GM18505 (cell line): ENCODE measurements around the gene TMEM131L.
"Not testable (repeated sequence)": the region's sequence is repeated elsewhere in the genome, so short reads cannot be mapped to it uniquely, and the experiment has no call there.

Experiments used
- ATAC-seq: cut with Tn5 transposase; IDR thresholded peaks from one replicate; pipeline ENCODE4 v1.9.1; 2021; ENCODE audit not compliant: unreplicated experiment
- POLR2A ChIP-seq: IDR thresholded peaks from 4 replicates; pipeline ENCODE4 v1.6.1; 2011; ENCODE audit warnings: borderline replicate concordance; ENCODE audit not compliant: insufficient read depth, insufficient read length; ENCODE audit errors: extremely low read depth

Gene TMEM131L

DNA sequence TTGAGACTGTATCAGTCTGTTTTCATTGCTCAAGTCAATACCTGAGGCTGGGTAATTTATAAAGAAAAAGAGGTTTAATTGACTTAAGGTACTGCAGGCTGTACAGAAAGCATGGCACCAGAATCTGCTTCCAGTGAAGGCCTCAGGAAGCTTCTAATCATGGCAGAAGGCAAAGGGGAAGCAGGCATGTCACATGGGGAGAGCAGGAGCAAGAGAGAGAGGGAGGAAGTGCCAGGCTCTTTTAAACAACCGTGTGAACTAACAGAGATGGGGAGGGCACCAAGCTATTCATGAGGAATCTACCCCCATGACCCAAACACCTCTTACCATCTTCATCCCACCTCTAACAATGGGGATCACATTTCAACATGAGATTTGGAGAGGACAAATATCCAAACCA, 7.2 kb upstream of the TMEM131L start:
- no peak for TF ChIP-seq POLR2A
- ATAC-seq = no peak

DNA sequence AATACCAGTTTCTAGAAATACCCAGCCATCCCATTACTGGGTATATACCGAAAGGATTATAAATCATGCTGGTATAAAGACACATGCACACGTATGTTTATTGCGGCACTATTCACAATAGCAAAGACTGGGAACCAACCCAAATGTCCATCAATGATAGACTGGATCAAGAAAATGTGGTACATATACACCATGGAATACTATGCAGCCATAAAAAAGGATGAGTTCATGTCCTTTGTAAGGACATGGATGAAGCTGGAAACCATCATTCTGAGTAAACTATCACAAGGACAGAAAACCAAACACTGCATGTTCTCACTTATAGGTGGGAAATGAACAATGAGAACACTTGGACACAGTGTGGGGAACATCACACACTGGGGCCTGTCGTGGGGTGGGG, 4.6 kb upstream of the TMEM131L start:
- ATAC-seq = not testable (repeated sequence)

DNA sequence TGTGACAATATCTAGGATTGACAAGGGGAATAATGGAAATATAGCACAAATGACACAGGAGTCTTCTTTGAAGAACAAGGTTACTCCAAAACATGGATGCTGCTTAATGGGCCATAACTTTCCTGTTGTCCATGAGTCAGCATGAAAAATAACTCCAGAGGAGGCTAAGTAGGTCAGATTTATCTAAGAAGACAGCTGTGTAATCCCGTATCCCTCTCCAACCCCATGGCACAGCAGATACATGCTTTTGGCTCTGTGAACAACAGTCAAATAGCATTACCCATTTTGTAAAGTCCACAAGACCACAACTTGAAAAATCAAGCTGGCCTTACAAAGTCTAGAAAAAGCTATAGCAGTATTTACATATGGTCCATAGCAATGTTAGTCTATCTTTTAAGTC, 2.1 kb upstream of the TMEM131L start:
- TF ChIP-seq POLR2A = no peak
- no peak for ATAC-seq

DNA sequence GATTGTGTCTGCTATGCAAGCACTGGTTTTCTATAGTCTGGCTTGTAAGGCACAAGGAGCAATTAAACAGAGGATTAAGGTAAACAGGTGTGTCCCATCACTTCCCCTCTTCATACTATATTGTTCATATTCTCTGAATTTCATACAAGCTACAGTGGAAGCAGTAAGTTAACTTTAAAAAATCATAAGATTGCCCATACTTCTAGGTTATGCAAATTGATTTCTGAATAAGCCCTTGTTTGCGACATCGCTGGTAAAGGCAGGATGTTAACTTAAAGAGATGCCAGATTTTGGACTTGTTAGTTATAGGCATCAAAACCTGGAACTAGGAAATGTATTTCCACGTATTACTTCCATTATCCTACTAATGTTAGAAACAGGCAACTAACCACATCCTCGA, 1.0 kb upstream of the TMEM131L start:
- no peak for ATAC-seq
- no peak for TF ChIP-seq POLR2A

DNA sequence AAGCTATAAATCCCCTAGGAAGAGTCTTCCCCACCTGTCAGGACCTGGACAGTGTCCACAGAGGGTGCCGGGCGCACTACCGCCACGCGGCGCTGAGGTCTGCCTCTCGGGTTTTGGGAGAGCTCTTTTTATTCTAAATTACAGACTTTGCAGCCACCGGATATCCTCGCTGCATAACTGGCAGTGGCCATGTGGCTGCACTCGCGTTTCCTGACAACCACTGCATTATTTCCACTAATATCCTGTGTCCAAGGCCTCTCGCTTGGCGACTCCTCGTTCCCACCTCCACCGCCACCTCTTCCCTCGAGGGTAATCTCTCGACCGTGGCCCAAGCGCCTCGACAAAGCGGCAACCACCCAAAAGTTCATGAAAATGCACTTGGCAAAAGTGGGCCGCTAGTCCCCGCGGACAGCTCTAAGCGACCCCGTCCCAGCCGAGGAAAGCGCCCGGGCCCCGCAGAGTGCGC, 512 bp upstream of the TMEM131L start:
- no peak for TF ChIP-seq POLR2A
- ATAC-seq = peak; percentile 7

DNA sequence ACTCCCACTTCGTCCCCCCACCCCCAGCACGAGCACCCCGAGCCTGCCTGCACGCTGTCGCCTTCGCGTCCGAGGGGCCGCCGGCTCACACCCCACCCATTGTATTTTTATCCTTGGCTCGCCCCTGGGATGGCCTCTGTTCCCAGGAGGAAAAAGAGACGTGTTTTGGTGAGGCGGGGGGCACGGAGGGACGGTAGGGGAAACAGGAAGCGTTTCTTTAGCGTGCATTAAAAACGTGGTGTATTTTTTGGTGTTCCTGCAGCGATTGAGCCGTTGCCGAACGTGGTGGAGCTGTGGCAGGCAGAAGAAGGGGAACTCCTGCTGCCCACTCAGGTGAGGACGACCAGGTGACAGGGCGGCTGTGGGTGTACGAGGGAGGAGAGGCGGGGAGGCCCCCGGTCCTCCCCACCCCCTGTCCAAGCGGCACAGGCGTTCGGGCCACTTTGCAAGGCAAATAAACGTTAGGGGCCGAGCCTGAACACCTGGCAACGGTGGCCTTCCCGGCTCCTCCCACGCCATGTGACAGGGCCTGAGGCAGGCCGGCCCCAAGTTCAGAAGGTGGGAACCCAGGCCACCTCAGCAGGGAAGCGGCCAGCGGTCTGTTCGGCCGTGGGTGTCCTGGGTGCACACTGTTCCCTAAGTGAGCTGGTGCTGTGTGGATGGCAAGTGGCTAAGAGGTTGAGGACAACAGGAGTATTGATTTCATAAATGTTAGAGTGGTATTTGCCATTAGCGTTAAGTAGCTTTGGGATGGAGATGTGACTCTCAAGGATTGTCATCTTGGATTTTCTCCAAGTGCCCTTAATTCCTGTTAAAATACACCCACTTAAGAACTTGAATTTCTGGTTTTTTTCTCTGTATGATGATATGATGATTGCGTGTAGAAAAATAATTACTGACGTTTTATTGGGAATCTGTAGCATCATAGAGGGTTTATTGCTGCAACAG, 1.1 kb downstream of the TMEM131L start:
- peak; percentile 60 for ATAC-seq
- peak; percentile 79 for TF ChIP-seq POLR2A

DNA sequence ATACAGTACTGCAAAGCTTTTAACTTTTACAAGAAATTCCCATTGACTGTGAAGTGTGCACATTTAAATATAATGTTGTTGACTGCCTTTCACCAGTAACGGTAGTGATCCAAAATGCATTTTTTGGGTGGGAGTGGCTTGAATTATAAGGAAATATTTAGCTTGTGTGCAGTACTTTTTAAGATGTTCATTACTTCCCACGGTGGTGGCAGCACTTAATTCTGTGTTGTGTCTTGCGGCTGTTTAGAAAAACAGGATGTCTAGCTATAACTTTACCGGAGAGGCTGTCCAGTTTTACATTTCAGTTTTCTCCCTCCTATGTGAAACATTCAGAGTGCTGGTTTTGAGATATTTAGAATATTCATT, 1.7 kb downstream of the TMEM131L start:
- TF ChIP-seq POLR2A = no peak
- ATAC-seq = no peak

DNA sequence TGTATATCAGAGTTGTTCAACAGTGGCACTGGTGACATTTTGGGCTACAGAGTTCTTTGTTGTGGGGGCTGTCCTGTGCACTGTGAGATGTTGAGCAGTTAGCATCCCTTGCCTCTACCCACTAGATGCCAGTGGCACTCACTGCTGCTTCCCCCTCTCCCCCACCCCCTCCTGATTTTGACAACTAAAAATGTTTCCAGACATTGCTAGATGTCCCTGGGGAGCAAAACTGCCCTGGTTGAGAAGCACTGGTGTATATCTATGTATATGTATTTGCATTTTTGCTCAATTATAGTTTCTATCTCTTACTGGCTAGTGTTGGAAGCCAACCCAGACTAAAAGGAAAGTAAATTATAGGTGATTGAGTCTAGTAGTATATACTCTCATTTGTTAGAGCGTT, 2.4 kb downstream of the TMEM131L start:
- TF ChIP-seq POLR2A = no peak
- ATAC-seq = no peak

DNA sequence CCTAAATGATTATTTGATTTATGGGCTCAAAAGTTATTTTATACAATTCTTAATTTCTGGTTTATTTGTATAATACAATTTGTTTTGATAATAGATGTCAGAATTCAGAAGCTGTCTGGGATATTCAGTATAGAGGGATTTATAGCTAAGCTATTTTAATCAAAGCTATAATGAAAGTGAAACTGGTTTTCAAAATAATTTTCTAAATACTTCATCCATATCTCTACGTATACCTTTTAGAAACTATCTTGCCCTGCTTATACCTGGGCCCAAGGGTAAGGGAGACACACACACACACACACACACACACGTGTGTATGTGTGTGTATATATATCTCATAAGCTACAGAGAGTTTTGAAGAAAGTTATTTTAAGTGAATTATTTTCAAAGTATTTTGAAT, 2.9 kb downstream of the TMEM131L start:
- TF ChIP-seq POLR2A = no peak
- no peak for ATAC-seq

DNA sequence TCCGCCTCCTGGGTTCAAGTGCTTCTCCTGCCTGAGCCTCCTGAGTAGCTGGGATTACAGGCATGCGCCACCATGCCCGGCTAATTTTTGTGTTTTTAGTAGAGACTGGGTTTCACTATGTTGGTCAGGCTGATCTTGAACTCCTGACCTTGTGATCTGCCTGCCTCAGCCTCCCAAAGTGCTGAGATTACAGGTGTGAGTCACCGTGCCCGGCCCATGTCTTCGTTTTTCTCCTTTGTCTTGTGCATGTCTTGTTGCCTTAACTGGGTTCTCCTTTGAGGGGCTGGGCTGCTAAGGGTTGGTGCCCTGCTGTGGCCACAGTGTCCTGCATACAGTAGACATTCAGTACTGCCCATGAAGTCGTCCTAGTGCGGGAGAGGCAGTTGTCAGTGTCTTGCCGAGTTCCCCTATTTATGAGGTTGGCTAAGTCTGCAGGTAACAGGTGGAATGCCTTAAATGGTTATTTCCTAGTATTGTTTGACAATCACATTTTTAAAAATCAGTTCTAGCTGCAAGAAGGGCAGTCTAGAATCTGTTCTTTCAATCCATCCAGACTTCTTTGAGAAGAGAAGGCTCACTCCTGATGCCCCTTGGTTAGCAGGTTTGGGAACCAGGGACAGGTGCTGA, 5.0 kb downstream of the TMEM131L start:
- not testable (repeated sequence) for ATAC-seq

DNA sequence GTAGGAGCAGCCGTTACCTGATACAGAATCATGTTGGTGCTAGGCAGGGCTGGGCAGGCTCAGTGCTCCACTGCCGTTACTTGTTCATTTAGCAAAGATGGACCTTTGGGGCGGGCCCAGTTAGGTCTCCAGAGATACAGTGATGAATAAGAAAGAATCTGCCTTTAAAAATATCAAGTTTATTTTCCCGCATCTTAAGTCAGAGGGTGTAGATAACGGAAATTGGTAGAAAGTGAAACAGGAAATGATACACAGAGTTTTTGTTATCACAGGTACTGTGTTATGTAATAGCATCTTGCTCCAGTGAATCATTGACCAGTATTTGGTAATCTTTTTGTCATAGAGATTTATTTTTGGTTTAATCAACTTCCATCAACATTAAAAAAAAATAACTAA, 5.5 kb downstream of the TMEM131L start:
- peak; percentile 22 for ATAC-seq

DNA sequence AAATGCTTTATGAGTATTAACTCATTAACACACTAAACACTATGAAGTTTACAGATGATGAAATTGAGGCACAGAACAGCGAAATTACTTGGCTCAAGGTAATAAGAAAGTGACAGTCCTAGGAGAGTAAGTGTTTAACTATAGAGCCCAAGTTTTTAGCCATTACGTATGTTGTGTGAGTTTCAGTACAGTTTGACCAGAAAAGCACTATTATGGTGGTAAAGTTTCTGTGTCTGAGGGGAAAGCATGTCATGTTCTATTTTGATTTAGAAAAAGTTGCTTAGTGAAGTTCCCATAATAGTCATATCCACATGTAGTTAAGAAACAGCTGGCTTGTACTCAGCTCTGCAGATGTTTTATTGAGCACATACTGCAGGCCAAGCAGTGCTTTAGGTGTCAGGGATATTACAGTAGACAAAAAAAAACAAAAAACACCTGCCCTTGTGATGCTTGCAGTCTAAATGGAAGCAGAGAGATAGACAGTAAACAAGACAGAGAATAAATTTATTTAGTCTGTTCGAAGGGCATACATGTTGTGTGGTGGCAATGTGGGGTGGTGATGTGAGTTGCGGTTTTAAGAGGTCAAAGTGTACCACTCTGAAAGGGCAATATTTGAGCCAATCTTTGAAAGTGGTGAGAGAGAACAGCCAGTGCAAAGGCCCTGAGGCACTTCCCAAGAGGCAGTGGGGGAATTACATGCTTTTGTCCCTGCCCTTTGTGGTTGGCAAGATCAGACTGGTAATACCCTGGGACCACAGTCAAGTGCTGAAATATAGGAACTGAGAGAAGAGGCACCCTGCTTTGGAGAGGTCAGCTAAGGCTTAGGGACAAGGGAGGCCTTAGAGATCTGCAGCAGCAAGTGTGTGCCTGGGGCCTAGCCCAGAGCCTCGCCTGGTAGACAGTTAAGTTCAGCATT, 6.2 kb downstream of the TMEM131L start:
- peak; percentile 21 for ATAC-seq
- no peak for TF ChIP-seq POLR2A

More for the DNA sequence above, 5.5 kb downstream of the TMEM131L start:
- no peak for TF ChIP-seq POLR2A

DNA sequence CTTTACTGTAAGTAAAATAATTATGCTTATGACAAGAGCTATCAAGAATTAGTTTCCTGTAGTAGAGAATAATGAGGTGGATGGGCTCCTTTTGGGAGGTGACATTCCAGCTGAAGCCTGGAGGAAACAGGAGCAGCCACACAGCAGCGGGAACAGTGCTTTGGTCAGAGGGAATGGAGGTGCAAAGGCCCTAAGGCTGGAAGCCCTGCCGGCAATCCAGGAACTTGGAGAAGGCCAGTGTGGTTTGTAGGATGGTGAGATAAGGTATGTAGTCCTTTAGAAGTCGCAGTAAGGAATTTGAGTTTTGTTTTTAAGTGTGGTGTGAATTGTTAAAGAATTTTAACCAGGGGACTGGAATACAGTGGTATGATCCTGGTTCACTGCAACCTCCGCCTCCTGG, 8.1 kb downstream of the TMEM131L start:
- TF ChIP-seq POLR2A = no peak
- ATAC-seq = no peak
